Forelimb muscle (tissue), 1 donor: ENCODE results near the gene CD300LG. TPM values are rescaled to one million over a fixed set of nuclear protein-coding genes. Genes with fewer than 3 reads are reported as not detected.

Experiments used
- DNase-seq: peaks from one replicate; pipeline ENCODE4 v3.0.0-alpha.2; 2013; ENCODE audit warnings: low read depth
- polyA plus RNA-seq: library from polyadenylated mRNA; unstranded; fragments of 120-200 nt; gene quantifications from one replicate; pipeline ENCODE4 v1.2.1, GENCODE V29; 2013; ENCODE audit not compliant: insufficient read length

The CD300LG gene
- polyA plus RNA-seq, 1 donor: 2.1 TPM

DNA sequence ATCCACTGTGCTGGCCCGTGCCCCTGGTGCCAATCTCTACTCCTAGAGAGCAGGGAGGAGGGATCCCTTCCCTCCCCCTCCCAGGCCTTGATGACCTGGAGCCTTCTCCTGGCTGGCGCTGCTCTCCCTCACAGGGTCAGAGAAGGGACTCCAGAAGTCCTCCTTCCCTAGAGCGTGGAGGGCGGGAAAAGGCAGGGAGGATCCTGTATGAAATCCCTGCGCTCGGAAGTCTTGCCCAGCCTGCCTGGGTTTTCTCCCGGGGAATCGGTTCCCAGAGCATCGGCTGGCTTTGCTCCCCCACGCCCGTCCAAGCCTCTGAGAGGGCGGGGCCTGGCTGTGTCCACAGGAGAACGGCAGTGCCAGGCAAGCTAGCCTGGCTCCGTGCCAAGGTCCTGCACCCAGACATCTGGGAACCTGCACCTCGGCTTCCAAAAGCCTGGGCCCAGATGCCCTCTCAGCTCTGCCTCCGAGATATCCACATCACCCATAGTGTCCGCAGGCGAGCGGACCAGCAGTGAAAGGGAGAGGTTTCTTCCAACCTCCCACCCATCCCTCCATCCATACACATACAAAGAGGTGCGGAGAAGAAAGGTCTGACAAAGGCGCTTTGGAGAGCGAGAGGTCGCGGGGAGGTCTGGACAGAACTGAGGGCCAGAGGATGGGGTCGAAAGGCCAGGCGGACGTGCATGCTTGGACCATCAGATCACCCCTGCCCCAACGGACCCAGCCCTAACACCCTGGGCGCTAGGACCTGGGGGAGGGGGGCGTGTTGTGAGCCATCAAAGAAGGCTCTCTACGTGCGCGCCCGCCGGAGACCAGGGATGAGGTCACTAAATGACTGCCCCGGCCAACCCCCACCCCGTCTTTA, 59.2 kb downstream of the CD300LG start:
- DNase-seq: peak; percentile 40

DNA sequence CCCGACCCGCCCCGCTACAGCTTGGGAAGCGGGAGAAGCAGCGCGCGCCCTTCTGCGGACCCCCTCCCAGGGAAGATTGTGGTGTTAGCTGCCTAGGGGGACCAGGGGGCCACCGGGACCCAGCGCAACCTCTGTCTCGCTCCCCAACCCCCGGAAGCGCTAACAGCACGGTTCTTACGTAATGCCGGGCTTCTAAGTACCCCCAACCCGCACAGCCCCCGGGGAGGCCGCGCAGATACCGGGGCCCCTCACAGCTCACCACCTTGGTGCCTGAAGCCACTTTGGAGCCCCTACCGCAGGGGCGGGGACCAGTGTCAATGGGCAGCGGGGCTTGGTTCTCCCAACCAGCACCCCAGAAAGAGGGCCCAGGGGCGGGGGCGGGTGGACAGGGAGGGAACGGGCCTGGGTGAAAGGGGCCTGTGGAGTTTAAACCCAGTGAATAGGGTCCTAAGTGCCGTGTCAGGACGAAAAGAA, 60.0 kb downstream of the CD300LG start:
- DNase-seq: no peak

DNA sequence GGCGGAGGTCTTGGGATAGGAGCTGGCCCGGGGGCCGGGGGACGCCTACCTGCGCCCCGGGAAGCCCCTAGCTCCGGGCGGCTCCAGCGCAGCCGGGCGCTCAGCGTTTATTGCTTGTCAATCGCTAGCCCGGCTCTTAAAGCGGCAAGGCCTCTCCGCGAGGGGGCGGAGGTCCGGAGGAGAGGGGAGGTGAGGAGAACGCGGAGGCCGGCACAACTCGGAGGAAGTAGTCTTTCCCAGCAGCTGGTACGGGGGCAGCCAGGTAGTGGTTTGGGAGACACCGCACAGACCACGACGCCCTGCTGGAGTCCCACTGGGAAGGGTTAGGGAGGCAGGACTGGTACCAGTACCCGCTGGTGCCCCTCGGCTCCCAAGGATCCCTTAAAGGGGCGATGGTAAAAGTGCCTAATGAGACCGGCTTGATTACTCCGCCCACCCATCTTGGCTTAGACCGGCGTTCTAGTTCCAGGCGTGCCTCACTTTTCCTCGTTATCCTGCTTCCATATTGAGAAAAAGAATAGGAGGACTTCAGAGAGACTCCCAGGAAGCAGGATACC, 60.5 kb downstream of the CD300LG start, which contains the start of gene MPP2:
Gene MPP2 (minus strand): TSS at position 112 of the 557 bp plus-strand sequence. CDS start 3,076 bp downstream, outside the sequence.
- peak; percentile 49 for DNase-seq

DNA sequence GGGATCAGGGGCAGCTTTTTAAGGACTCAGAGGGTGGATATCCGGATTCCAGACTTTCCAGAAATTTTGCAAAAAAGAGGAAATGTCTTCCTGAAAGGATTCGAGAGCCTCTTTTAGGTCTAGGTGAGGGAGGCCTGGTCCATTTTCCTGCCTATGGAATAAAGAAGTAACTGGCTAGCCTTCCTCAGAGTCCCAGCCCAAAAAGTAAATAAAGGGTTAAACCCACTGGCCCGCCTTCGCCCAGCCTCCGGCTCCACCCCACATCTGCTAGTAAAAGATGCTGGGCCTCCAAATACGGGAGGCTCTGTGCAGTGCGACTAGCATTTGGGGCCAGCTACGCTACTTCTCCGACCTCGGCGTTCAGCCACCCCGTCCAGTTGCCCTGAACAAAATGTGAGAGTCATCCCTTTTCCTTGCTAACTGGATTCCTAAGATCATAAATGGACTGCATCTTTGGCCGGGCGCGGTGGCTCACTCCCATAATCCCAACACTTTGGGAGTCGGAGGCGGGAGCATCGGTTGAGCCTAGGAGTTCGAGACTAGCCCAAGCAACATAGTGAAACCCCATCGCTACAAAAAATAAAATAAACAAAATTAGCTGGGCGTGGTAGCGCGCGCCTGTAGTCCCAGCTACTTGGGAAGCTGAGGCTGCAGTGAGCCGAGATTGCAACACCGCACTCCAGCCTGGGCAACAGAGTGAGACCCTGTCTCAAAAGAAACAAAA, 61.2 kb downstream of the CD300LG start:
- DNase-seq: peak; percentile 60

DNA sequence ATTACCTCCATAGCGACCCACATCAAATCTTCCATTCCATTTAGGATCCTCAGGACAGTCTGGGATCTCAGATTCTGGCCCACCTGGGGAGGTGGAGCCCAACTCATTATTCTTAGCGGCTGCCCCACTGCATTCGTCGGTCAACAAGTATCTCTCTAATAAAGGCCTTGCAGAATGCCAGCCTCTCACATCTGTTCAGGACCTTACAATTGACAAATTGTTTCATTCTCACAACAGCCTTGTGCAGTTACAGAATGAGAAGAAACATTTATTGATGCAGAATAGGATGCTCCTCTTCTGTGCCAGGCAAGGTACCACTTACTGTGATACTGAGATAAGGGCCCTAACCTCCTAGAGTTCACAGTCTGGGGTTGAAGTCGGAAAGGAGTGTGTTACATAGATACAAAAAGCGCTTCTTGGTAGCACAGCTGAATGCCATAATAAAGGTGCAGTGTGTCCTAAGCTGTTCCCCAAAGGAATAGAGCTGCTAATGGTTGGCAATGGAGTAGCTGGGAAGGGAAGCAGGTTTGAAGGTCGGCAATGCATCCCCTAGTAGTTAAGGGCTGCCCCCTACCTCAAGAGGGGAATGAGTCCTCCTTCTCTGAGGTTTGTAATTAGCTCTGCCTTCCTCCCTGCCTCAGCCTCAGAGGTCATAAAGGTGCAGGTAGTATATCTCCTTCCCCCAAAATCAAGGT, 62.7 kb downstream of the CD300LG start:
- DNase-seq: no peak

DNA sequence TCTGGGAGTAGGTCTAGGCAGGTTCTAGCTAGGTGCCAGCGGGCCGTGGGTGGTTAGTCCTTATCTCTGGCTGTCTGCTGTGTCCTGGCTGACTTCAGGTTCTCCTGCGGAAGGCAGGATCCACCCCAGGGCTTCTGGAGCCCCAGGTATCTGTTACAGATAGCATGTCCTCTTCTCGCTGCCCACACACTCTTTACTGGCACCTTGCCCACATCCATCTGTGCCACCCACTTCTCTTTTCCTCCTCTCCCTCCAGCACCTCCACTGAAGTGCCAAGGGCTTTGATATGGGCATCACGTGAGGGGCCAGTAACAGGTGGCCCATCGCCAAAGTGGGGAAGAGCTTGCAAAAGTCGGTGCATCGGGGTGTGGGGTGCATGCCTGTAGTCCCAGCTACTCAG, 64.9 kb downstream of the CD300LG start:
- no peak for DNase-seq

DNA sequence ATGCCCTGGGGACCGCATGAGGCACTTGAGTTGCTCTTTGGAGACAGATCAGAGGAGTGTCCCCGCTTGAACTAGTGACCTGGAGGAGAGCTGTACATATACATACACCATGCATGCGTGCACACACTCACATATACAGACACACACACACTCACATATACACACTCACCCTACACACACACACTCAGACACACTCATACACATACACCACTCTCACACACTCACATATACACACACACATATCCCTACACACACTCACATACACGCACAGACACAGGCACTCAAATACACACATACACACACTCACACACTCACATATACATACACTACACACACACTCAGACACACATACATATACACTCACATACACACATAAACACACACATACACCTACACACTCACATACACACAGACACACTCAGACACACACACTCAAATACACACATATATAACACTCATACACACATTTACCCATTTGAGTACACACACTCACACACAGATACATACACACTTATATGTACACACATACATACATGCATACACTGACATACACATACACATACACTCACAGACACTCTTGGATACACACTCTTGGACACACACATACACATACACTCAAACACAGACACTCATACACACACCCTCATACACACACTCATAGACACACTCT, 65.8 kb downstream of the CD300LG start:
- DNase-seq: no peak

Other genes with a start within 250 kb of the CD300LG start
- 10.4 TPM for gene MEOX1, start 185.3 kb upstream of the CD300LG start, polyA plus RNA-seq
- gene SOST, start 88.4 kb upstream of the CD300LG start, polyA plus RNA-seq: not detected
- gene DUSP3, start 68.2 kb upstream of the CD300LG start, polyA plus RNA-seq: 74.0 TPM
- 0.05 TPM for gene CFAP97D1, start 66.7 kb upstream of the CD300LG start, polyA plus RNA-seq
- gene MPP3, start 14.0 kb upstream of the CD300LG start, polyA plus RNA-seq: 4.4 TPM
- gene MPP2, start 60.4 kb downstream of the CD300LG start, polyA plus RNA-seq: 2.6 TPM
- gene PPY, start 95.3 kb downstream of the CD300LG start, polyA plus RNA-seq: not detected
- gene PYY, start 106.8 kb downstream of the CD300LG start, polyA plus RNA-seq: not detected
- 0.48 TPM for gene NAGS, start 157.4 kb downstream of the CD300LG start, polyA plus RNA-seq
- 32.6 TPM for gene TMEM101, start 167.8 kb downstream of the CD300LG start, polyA plus RNA-seq
- 26.7 TPM for gene LSM12, start 219.5 kb downstream of the CD300LG start, polyA plus RNA-seq
- gene G6PC3, start 223.6 kb downstream of the CD300LG start, polyA plus RNA-seq: 35.0 TPM